ENCODE results near the gene GCSAML. TPM values are rescaled to one million over a fixed set of nuclear protein-coding genes. Genes with fewer than 3 reads are reported as not detected.

GCSAML gene
- total and polyA plus RNA-seq, 2 experiments from 2014 or later: not detected

DNA sequence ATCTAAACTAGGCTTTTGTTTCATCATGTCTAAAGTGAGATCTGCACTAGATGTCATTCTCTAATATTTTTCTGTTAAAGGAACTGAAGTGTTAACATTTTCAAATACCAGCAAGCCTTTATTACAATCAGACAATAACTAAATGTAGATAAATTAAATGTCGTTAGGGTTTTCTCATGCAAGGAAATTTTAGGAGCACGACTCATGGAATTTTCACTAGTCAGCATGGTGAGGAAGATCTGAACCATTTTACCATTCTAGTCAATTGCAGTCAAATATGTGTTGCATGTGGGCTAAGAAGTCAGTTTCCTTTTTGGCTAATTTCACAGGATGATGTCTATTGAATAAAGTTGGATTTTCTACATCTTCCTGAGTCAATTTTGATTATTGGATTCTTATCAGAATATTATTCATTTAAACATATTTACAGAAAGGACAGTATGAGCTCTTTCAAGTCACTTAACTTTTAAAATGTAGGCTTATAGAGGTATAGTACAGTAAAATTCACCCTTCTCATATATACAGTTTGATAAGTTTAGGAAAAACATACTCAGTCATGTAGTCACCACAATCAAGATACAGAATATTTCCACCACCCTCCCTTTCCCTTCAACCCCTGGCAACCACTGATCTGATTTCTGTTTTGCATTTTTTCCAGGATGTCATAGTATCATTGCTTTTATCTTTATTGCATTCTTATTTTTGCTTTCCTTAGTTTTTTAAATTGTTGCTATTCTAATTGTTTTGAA lies 9.2 kb downstream of the GCSAML start:
- Histone ChIP-seq H3K27ac (no peak overlapping the region), H3K79me2 (ENCODE audit: insufficient read depth) (no peaks in the 10 kb centered on the region), H3F3A (ENCODE audit: insufficient read depth) (no peaks in the 10 kb centered on the region), H3K36me3 (ENCODE audit: low read depth) (no peaks in the 10 kb centered on the region), H3K9ac (no peak overlapping the region), H3K4me2 (ENCODE audit: unreplicated experiment) (no peak overlapping the region), H4K20me1 (ENCODE audit: insufficient read depth) (no peaks in the 10 kb centered on the region), H3K4me1 (ENCODE audit: insufficient read depth) (no peaks in the 10 kb centered on the region), H2AFZ (no peak overlapping the region), H3K9me2 (ENCODE audit: insufficient read depth) (no peaks in the 10 kb centered on the region), H3K9me3 (ENCODE audit: low read depth) (no peaks in the 10 kb centered on the region), H3K4me3 (no peak overlapping the region), H3K27me3 (replicated peaks; ENCODE audit: insufficient read depth) (no peaks in the 10 kb centered on the region)
- peak; percentile 1 for DNase-seq
- 24 to 25% methylated on average over 2 of the region's 2 CpGs for WGBS, 2 experiments (ENCODE audit: low coverage in 1 of 2, low lambda C conversion rate in 2 of 2, missing lambda C conversion rate in 2 of 2)
- TF ChIP-seq EZH2phosphoT487 (IDR thresholded peaks at IDR 0.05; ENCODE audit: insufficient read depth, low read depth) (no peak), EZH2 (IDR thresholded peaks at IDR 0.05; ENCODE audit: insufficient read depth, poor library complexity, severe bottlenecking) (no peak)
- in situ Hi-C loops (cut with MboI): no loop called here

DNA sequence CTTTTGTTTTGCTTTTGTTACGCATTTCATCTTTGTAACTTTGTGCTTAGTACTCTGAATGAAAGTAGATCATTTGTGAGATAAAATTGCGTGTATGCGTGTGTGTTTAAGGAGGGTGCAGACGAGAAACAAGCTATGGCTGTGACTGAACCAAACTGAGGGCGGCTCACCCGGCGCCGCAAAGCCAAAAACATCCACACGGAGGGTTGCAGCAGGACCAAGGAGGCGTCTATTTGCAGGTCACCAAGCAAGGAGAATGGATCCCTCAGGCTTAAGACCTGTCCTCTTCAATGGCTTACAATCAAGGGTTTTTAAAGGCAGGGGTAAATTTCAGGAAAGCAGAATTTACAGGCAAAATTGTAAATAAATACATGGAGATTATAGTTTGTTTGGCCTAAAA lies 12.8 kb downstream of the GCSAML start:
- Histone ChIP-seq H3K9me3 (ENCODE audit: low read depth) (no peaks in the 10 kb centered on the region), H3K9ac (no peak overlapping the region), H3K27me3 (replicated peaks; ENCODE audit: insufficient read depth) (no peaks in the 10 kb centered on the region), H2AFZ (no peak overlapping the region), H3K27ac (no peak overlapping the region), H3F3A (ENCODE audit: insufficient read depth) (no peaks in the 10 kb centered on the region), H3K4me2 (ENCODE audit: unreplicated experiment) (no peak overlapping the region), H3K9me2 (ENCODE audit: insufficient read depth) (no peaks in the 10 kb centered on the region), H3K4me1 (ENCODE audit: insufficient read depth) (no peaks in the 10 kb centered on the region), H3K4me3 (no peak overlapping the region), H3K36me3 (ENCODE audit: low read depth) (no peaks in the 10 kb centered on the region), H3K79me2 (ENCODE audit: insufficient read depth) (no peaks in the 10 kb centered on the region), H4K20me1 (ENCODE audit: insufficient read depth) (no peaks in the 10 kb centered on the region)
- in situ Hi-C loops (cut with MboI): no loop called here
- DNase-seq: no peak
- WGBS, 2 experiments (ENCODE audit: low coverage in 1 of 2, low lambda C conversion rate in 2 of 2, missing lambda C conversion rate in 2 of 2): 41 to 45% methylated on average over 10 of the region's 10 CpGs
- TF ChIP-seq EZH2phosphoT487 (IDR thresholded peaks at IDR 0.05; ENCODE audit: insufficient read depth, low read depth) (no peak), EZH2 (IDR thresholded peaks at IDR 0.05; ENCODE audit: insufficient read depth, poor library complexity, severe bottlenecking) (no peak)

DNA sequence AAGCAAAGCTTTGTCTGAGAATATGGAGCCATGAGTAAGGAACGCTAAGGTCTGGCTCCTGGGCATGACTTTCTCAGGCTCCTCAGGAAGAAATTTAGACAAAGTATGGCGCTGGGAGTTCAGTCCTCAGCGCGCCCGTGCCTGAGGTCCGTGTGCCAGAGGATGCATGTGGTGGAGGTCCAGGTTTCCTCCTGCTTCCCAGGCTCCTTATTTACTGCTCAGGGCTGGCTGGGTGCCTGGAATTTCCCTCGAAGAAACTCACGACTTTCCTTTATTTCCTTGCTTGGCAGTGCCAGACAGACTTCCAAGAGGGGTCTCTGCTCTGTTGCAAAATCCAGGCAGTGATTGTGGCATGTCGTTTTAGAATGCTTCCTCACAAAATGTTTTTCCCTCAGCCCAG lies 13.3 kb downstream of the GCSAML start:
- Histone ChIP-seq H3K4me1 (ENCODE audit: insufficient read depth) (no peaks in the 10 kb centered on the region), H3F3A (ENCODE audit: insufficient read depth) (no peaks in the 10 kb centered on the region), H3K9me2 (ENCODE audit: insufficient read depth) (no peaks in the 10 kb centered on the region), H3K27me3 (replicated peaks; ENCODE audit: insufficient read depth) (no peaks in the 10 kb centered on the region), H4K20me1 (ENCODE audit: insufficient read depth) (no peaks in the 10 kb centered on the region), H3K9ac (no peak overlapping the region), H2AFZ (no peak overlapping the region), H3K36me3 (ENCODE audit: low read depth) (no peaks in the 10 kb centered on the region), H3K4me3 (no peak overlapping the region), H3K27ac (no peak overlapping the region), H3K4me2 (ENCODE audit: unreplicated experiment) (no peak overlapping the region), H3K79me2 (ENCODE audit: insufficient read depth) (no peaks in the 10 kb centered on the region), H3K9me3 (ENCODE audit: low read depth) (no peaks in the 10 kb centered on the region)
- in situ Hi-C loops (cut with MboI): no loop called here
- DNase-seq: no peak
- TF ChIP-seq EZH2phosphoT487 (IDR thresholded peaks at IDR 0.05; ENCODE audit: insufficient read depth, low read depth) (no peak), EZH2 (IDR thresholded peaks at IDR 0.05; ENCODE audit: insufficient read depth, poor library complexity, severe bottlenecking) (no peak)
- WGBS, 2 experiments (ENCODE audit: low coverage in 1 of 2, low lambda C conversion rate in 2 of 2, missing lambda C conversion rate in 2 of 2): 32 to 53% methylated on average over 9 of the region's 9 CpGs

DNA sequence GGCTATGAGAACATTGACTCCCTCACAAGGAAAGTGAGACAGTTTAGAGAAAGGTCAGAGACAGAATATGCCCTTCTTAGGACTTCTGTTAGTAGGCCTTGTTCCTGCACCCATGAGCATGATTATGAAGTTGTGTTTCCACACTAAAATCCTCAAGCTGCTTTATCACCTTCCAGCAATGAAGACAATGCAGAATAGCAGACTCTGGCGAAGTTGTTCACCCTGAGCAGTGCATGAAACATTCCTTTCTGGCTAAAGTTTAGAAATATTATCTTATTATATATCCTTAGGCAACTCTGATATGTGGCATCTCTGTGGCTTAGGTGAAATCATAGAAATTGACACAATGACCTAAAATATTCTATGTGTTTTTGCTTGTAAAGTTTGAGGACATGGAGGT lies 25.3 kb downstream of the GCSAML start:
- no peak for DNase-seq
- Histone ChIP-seq H3F3A (ENCODE audit: insufficient read depth) (no peaks in the 10 kb centered on the region), H2AFZ (no peak overlapping the region), H3K79me2 (ENCODE audit: insufficient read depth) (no peaks in the 10 kb centered on the region), H3K36me3 (ENCODE audit: low read depth) (no peaks in the 10 kb centered on the region), H3K4me1 (ENCODE audit: insufficient read depth) (no peaks in the 10 kb centered on the region), H3K27ac (no peak overlapping the region), H3K9me3 (ENCODE audit: low read depth) (no peaks in the 10 kb centered on the region), H3K4me2 (ENCODE audit: unreplicated experiment) (no peak overlapping the region), H3K27me3 (replicated peaks; ENCODE audit: insufficient read depth) (no peaks in the 10 kb centered on the region), H3K4me3 (no peak overlapping the region), H3K9ac (no peak overlapping the region), H4K20me1 (ENCODE audit: insufficient read depth) (no peaks in the 10 kb centered on the region), H3K9me2 (ENCODE audit: insufficient read depth) (no peaks in the 10 kb centered on the region)
- TF ChIP-seq EZH2 (IDR thresholded peaks at IDR 0.05; ENCODE audit: insufficient read depth, poor library complexity, severe bottlenecking) (no peak), EZH2phosphoT487 (IDR thresholded peaks at IDR 0.05; ENCODE audit: insufficient read depth, low read depth) (no peak)
- in situ Hi-C loops (cut with MboI): no loop called here
- WGBS, 2 experiments (ENCODE audit: low coverage in 1 of 2, low lambda C conversion rate in 2 of 2, missing lambda C conversion rate in 2 of 2): 9 to 12% methylated on average over 1 of the region's 1 CpG

DNA sequence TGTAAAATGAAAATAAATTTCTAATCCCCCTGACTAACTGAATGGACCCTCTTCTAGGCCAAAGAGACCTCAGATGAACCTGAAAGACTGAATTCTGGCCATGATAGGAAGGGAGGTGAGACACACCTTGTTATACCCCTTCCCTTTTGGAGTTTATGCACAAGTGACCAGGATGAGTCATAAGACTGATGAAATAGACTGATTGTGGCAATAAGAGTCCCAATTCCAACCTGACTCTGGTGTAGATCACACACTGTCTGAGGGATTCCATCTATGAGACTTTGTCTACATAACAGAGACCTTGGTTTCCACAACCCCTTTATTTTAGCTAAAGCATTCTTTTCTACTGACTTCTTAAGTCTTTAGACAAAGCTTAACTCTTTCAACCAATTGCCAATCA lies 25.7 kb downstream of the GCSAML start:
- no peaks in the 10 kb centered on the region for H4K20me1 ChIP-seq (ENCODE audit: insufficient read depth)
- no peaks in the 10 kb centered on the region for H3K9me2 ChIP-seq (ENCODE audit: insufficient read depth)
- no peaks in the 10 kb centered on the region for H3K4me1 ChIP-seq (ENCODE audit: insufficient read depth)
- no peak for DNase-seq
- H3K79me2 ChIP-seq (ENCODE audit: insufficient read depth): no peaks in the 10 kb centered on the region
- TF ChIP-seq EZH2 (IDR thresholded peaks at IDR 0.05; ENCODE audit: insufficient read depth, poor library complexity, severe bottlenecking) (no peak), EZH2phosphoT487 (IDR thresholded peaks at IDR 0.05; ENCODE audit: insufficient read depth, low read depth) (no peak)
- H3K27ac ChIP-seq: no peak overlapping the region
- no peaks in the 10 kb centered on the region for H3K9me3 ChIP-seq (ENCODE audit: low read depth)
- no peak overlapping the region for H2AFZ ChIP-seq
- no peaks in the 10 kb centered on the region for H3F3A ChIP-seq (ENCODE audit: insufficient read depth)
- H3K36me3 ChIP-seq (ENCODE audit: low read depth): no peaks in the 10 kb centered on the region
- H3K4me2 ChIP-seq (ENCODE audit: unreplicated experiment): no peak overlapping the region
- H3K9ac ChIP-seq: no peak overlapping the region
- H3K27me3 ChIP-seq (replicated peaks; ENCODE audit: insufficient read depth): no peaks in the 10 kb centered on the region
- H3K4me3 ChIP-seq: no peak overlapping the region
- in situ Hi-C loops (cut with MboI): no loop called here

Measured in GM23248 (cell line).